HCEC 1CT (cell line): ENCODE measurements around the gene NRG4.
"Not testable (repeated sequence)": the region's sequence is repeated elsewhere in the genome, so short reads cannot be mapped to it uniquely, and the experiment has no call there.

Source experiments
- DNase-seq: peaks from one replicate; pipeline ENCODE4 v3.0.0-alpha.2; 2017

The NRG4 gene

DNA sequence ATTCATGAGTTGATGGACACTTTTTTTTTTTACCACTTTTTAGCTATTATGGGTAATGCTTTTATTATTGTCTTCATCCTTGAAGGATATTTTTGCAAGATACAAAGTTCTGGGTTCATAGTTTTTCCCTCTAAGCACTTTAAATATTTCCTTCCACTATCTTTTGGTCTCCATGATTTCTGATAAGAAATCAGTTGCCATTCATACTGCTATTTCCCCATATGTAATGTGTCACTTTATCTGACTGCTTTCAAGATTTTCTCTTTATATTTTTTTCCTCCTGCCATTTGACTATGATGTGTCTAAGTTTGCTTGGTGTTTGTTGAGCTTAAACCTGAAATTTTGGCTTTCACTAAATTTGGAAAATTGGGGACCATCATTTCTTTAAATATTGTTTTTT is 19.3 kb downstream of the NRG4 start:
- no peak for DNase-seq

- no peak for DNase-seq
Measured at GRCh38 chr15:75989875-75990274, 22.3 kb downstream of the NRG4 start.

DNA sequence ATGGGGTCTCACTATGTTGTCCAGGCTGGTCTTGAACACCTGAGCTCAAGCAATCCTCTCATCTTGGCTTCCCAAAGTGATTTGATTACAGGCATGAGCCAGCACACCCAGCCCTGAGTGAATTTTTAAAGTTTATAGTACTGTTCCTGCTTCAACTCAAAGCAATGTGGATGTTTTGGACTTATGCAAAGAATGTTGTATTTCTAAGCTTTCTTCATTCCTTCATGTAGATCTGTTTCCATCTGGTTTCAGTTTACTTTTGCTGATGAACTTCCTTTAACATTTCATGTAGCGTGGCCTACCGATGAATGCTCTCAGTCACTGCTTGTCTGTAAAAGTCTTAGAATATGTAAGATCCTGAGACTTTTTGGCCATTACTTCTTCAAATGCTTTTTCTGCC is 23.2 kb downstream of the NRG4 start:
- DNase-seq = no peak

- no peak for DNase-seq
Measured at GRCh38 chr15:75985971-75986370, 26.3 kb downstream of the NRG4 start.

DNA sequence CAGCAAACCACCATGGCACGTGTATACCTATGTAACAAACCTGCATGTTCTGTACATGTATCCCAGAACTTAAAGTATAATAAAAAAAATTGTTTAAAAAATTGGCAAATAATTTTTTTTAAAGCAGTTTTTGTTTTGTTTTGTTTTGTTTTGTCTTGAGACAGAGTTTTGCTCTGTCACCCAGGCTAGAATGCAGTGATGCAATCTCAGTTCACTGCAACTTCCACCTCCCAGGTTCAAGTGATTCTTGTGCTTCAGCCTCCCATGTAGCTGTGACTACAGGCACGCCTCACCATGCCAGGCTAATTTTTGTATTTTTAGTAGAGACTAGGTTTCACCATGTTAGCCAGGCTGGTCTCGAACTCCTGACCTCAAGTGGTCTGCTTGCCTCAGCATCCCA is 27.5 kb downstream of the NRG4 start:
- not testable (repeated sequence) for DNase-seq

DNA sequence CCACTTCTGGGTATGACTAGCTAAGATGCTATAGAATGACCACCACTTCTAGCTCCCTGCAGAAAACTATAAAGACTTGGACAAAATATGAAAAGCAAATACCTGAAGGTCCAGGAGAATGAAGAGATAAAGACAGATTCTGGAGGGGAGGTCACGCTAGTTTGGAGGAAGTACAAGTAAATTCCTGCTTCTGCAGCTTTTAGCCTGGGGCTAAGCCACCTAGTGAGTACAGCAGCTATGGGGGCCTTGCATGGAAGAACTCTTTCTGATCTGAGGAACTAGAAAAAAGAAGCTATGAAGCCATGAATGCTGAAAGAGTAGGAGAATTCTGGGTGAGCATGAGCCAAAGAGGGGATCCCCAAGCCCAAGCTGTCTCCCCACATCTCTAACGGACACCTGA is 29.8 kb downstream of the NRG4 start:
- DNase-seq = no peak

- no peak for DNase-seq
Measured at GRCh38 chr15:75981149-75981815, 30.9 kb downstream of the NRG4 start.

DNA sequence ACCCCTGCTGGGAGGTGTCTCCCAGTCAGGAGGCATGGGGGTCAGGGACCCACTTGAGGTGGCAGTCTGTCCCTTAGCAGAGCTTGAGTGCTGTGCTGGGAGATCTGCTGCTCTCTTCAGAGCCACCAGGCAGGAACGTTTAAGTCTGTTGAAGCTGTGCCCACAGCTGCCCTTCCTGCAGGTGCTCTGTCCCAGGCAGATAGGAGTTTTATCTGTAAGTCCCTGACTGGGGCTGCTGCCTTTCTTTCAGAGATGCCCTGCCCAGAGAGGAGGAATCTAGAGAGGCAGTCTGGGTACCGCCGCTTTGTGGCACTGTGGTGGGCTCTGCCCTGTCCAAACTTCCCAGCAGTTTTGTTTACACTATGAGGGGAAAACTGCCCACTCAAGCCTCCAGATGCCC is 35.5 kb downstream of the NRG4 start:
- not testable (repeated sequence) for DNase-seq

GRCh38 chr15:75966073-75966472 is 46.2 kb downstream of the NRG4 start:
- peak; percentile 90 for DNase-seq

GRCh38 chr15:75961331-75961730 is 50.9 kb downstream of the NRG4 start:
- no peak for DNase-seq

DNA sequence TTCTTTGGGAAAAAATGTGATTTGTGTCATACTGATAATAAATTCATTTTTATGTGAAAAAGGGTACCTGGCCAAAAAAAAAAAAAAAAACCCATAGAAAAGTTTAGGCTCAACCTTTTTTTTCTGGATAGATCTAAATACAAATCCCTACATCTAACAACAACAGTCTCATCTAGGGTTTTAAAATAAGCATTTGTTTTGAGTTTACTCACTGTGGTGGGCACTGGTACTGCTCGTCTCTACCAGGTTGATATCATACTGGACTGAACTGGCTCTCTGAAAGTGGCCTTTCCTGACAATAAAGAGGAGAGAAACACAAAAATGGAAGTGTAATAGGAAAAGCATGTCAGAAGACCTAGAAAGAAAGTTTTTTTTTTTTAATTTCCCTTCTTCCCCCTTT is 56.5 kb downstream of the NRG4 start:
- no peak for DNase-seq

GRCh38 chr15:75952525-75952924 is 59.7 kb downstream of the NRG4 start:
- no peak for DNase-seq

DNA sequence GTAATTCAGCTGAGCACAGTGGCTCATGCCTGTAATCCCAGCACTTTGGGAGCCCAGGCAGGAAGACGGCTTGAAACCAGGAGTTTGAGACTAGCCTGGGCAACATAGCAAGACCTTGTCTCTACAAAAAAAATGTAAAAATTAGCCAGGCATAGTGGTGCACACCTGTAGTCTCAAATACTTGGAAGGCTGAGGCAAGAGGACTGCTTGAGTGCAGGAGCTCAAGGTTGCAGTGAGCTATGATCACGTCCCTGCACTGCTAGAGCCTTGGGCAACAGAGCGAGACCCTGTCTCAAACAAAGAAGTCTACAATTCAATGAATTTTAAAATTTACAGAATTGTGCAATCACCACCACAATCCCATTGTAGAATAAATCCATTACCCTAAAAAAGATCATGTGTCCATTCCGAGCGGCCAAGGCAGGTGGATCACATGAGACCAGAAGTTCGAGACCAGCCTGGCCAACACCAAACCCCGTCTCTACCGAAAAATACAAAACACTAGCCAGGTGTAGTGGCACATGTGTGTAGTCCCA is 63.4 kb downstream of the NRG4 start:
- no peak for DNase-seq

DNA sequence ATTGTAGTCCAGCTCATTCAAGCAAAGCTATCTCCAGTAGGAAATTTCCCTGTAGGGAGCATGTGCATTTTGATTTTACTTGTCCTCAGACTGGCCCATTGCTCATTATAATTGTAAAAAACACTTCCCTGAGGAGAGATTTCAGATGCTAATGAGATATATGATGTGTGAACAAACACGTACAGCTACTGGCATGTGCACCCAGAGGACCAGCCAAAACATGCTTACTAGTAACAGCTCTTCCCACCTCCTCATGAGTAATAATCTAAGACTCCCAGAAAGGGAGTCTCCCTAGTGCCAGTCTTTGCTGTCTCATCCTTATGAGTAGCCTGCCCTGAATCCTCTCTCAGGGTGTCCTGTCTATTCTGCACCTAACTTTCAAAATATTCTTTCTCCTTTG is 65.1 kb downstream of the NRG4 start:
- DNase-seq = peak; percentile 78

DNA sequence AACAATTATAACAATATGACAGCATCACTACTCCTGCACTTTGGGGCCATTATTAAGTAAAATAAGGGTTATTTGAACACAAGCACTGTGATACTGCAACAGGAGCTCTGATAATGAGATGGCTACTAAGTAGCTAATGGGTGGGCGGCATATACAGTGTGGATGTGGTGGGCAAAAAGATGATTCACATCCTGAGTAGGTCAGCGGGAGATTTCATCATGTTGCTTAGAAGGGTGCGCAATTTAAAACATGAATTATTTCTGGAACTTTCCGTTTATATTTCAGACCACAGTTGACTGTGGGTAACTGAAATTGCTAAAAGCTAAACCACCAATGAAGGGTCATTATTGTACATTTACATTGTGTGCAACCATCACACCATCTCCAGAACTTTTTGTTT is 66.3 kb downstream of the NRG4 start:
- DNase-seq = peak; percentile 34

- no peak for DNase-seq
Measured at GRCh38 chr15:75943713-75944215, 68.5 kb downstream of the NRG4 start.

- DNase-seq = no peak
Measured at GRCh38 chr15:75943246-75943645, 69.0 kb downstream of the NRG4 start.

DNA sequence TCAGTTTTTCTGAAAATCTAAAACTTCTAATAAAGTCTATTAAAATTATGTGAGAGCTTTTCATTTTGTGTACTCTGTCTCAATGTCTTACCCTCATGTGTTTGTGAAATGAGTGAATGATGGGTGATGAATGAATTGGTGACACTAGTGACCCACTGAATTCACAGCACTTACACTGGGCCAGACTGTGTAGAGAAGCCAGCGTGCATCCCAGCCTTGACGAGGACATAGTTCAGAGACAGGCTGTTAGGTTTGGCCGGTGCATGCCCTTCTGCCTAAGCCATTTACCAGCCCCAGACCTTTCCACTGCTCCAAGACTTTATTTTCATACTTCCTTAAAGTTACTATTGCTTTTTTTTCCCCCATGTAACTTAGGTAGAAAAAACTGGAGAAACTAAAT is 69.8 kb downstream of the NRG4 start:
- no peak for DNase-seq

GRCh38 chr15:75930866-75931265 is 81.4 kb downstream of the NRG4 start:
- no peak for DNase-seq

DNA sequence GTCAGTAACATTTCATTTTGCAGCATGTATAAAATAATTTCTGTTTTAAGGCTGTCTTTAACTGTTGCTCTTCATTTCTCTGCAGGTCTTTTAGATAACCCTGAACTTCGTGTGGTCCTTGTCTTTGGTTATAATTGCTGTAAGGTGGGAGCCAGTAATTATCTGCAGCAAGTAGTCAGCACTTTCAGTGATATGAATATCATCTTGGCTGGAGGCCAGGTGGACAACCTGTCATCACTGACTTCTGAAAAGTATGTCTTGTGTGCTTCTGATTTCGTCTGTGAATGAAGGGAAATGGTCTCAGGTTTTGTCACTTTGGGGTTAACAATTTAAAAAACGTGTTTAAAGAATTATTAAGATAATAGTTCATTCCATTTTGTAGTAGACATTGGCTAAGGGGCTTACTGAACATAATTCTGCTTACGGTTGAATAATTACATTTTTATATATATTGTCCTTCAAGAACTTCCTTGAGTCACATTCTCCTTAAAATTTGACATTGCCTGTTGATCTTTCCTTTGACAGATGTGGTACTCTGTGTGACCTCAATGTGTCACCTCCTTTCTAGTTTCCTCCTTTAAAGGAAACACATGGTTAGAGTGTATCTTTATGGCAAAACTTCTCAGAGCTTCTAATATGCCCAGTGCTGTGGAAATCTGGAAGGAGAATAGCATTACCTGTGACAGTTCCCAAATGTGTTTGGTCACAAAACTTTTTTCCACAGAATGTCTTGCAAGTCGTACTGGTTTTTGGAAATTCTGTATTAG is 82.2 kb downstream of the NRG4 start:
- no peak for DNase-seq

GRCh38 chr15:75928680-75929608 is 83.3 kb downstream of the NRG4 start:
- peak; percentile 45 for DNase-seq

- no peak for DNase-seq
Measured at GRCh38 chr15:75927601-75928000, 84.6 kb downstream of the NRG4 start.

DNA sequence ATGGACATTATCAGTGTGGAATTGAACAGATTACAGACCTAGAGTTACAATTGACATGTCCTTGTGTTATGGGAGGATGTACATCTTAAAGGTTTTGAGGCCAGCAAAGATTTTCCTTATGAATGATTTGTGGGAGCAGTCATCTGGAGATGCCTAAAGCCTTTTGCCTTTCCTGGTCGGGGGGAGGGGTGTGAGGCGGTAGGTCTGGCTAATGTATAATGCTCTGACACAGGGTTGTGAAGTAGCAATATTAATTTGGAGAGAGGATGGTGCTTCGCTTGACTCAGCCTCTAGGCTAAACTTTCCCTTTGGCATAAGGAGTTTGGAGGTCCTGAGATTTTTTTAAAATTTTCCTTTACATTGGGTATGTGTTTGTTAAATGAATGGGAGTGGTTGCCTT is 85.3 kb downstream of the NRG4 start:
- DNase-seq = no peak
